ENCODE results near the gene RHOT1.
"Not testable (repeated sequence)": the region's sequence is repeated elsewhere in the genome, so short reads cannot be mapped to it uniquely, and the experiment has no call there.

Gene RHOT1

GRCh38 chr17:32160526-32160925, 18.2 kb downstream of the RHOT1 start:
- no peak for DNase-seq

GRCh38 chr17:32161029-32161428, 18.7 kb downstream of the RHOT1 start:
- DNase-seq: no peak

GRCh38 chr17:32161506-32162365, 19.4 kb downstream of the RHOT1 start:
- no peak for DNase-seq

GRCh38 chr17:32174889-32175288, 32.6 kb downstream of the RHOT1 start:
- no peak for DNase-seq

- not testable (repeated sequence) for DNase-seq
Observed at GRCh38 chr17:32178679-32179078, 36.4 kb downstream of the RHOT1 start.

GRCh38 chr17:32179103-32179502, 36.8 kb downstream of the RHOT1 start:
- not testable (repeated sequence) for DNase-seq

- DNase-seq: not testable (repeated sequence)
Observed at GRCh38 chr17:32179526-32179925, 37.2 kb downstream of the RHOT1 start.

- not testable (repeated sequence) for DNase-seq
Observed at GRCh38 chr17:32180262-32180661, 38.0 kb downstream of the RHOT1 start.

- no peak for DNase-seq
Observed at GRCh38 chr17:32185875-32186274, 43.6 kb downstream of the RHOT1 start.

GRCh38 chr17:32187271-32187670, 45.0 kb downstream of the RHOT1 start:
- no peak for DNase-seq

GRCh38 chr17:32189343-32189742, 47.0 kb downstream of the RHOT1 start:
- DNase-seq: no peak

GRCh38 chr17:32191306-32191705, 49.0 kb downstream of the RHOT1 start:
- no peak for DNase-seq

- no peak for DNase-seq
Observed at GRCh38 chr17:32192379-32192778, 50.1 kb downstream of the RHOT1 start.

- no peak for DNase-seq
Observed at GRCh38 chr17:32197987-32198386, 55.7 kb downstream of the RHOT1 start.

GRCh38 chr17:32206861-32207260, 64.6 kb downstream of the RHOT1 start:
- DNase-seq: no peak

- DNase-seq: no peak
Observed at GRCh38 chr17:32208436-32208835, 66.1 kb downstream of the RHOT1 start.

- no peak for DNase-seq
Observed at GRCh38 chr17:32209608-32210007, 67.3 kb downstream of the RHOT1 start.

GRCh38 chr17:32211671-32212070, 69.4 kb downstream of the RHOT1 start:
- no peak for DNase-seq

- no peak for DNase-seq
Observed at GRCh38 chr17:32215696-32216095, 73.4 kb downstream of the RHOT1 start.

- DNase-seq: no peak
Observed at GRCh38 chr17:32222621-32223020, 80.3 kb downstream of the RHOT1 start.

- DNase-seq: no peak
Observed at GRCh38 chr17:32223703-32224102, 81.4 kb downstream of the RHOT1 start.

- DNase-seq: no peak
Observed at GRCh38 chr17:32226886-32227285, 84.6 kb downstream of the RHOT1 start.

- no peak for DNase-seq
Observed at GRCh38 chr17:32227910-32228309, 85.6 kb downstream of the RHOT1 start.

- DNase-seq: no peak
Observed at GRCh38 chr17:32235588-32235987, 93.3 kb downstream of the RHOT1 start.

- DNase-seq: no peak
Observed at GRCh38 chr17:32239456-32239855, 97.2 kb downstream of the RHOT1 start.

Data from activated naive CD4-positive, alpha-beta T cell (primary cell).